ENCODE results near the gene TADA2B.

The TADA2B gene

DNA sequence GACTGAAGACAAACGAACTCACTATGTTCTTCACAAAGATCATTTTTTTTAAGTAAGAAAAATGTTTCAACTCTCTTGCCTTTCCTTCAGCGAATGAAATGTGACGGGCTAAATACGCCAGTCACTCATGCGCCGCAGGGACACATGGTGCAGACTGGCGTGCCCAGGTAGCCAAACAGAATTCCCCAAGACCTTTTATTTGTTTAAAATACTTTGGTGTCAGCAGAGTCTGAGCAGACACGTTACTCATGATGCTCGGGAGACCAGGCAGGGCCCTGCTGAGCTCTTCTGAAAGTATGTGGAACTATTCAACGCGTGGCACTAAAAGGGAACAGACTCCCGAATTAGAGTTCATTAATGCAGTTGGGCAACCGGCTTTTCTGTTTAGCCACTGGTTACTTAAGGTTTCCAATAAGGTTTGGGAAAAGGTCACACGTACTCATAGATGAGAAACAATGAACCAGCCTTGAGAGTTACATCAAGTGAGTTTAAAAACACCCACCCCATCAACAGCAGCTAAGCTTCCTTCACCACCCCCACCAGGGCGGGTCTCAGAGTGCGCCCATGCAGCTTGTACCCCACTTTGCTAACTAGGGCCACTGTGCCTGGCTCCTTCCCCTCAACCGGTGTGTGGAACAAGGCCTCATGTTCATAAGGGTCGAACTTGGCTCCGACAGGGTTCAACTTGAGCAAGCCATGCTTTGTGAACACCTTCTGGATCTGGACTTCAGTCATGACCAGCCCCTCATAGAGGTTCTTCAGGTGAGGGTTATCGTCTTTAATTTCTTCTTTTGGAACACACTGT, 17.4 kb downstream of the TADA2B start:
- peaks cover 49 to 79% (median 77%) of the 10 kb centered on the region in 3 donors for H3K36me3 ChIP-seq
- H3K27me3 ChIP-seq, result no peaks in the 10 kb centered on the region
- peaks cover 0 to 6% (median 0%) of the 10 kb centered on the region in 4 donors for H3K4me1 ChIP-seq
- intact Hi-C loops (cut with DNase I; ENCODE audit: low total_unique reads), result no loop called here
- H3K27ac ChIP-seq, result no peak overlapping the region
- H3K4me3 ChIP-seq, result no peak overlapping the region
- H3K9me3 ChIP-seq, result no peaks in the 10 kb centered on the region
- TF ChIP-seq, protein P1, sequence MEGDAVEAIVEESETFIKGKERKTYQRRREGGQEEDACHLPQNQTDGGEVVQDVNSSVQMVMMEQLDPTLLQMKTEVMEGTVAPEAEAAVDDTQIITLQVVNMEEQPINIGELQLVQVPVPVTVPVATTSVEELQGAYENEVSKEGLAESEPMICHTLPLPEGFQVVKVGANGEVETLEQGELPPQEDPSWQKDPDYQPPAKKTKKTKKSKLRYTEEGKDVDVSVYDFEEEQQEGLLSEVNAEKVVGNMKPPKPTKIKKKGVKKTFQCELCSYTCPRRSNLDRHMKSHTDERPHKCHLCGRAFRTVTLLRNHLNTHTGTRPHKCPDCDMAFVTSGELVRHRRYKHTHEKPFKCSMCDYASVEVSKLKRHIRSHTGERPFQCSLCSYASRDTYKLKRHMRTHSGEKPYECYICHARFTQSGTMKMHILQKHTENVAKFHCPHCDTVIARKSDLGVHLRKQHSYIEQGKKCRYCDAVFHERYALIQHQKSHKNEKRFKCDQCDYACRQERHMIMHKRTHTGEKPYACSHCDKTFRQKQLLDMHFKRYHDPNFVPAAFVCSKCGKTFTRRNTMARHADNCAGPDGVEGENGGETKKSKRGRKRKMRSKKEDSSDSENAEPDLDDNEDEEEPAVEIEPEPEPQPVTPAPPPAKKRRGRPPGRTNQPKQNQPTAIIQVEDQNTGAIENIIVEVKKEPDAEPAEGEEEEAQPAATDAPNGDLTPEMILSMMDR (IDR thresholded peaks at IDR 0.05), result no peak
- peak; percentile 11 to 31 for DNase-seq

DNA sequence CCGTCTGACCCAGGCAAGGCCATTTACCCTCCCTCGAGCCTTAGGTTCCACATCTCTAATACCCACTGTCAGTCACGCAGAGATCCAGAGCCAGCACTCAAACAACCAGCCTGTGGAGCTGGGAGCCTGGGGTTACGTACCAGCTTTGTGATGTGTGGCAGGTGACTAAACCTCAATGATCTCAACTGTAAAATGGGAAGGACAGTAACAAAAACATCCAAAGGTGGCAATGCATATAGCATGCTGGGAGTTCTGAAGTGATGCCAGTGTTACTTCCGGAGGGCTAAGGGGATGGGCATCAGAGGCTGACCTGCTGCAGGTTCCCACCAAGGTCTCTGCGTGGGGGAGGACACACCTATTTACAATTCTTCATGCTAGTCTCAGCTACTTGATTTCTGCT, 18.6 kb downstream of the TADA2B start:
- Histone ChIP-seq H3K9me3 (no peaks in the 10 kb centered on the region), H3K4me1 (peaks cover 0 to 19% (median 11%) of the 10 kb centered on the region in 4 donors), H3K4me3 (no peak overlapping the region), H3K27me3 (no peaks in the 10 kb centered on the region), H3K36me3 (peaks cover 40 to 67% (median 65%) of the 10 kb centered on the region in 3 donors), H3K27ac (no peak overlapping the region)
- TF ChIP-seq, protein P1 (IDR thresholded peaks at IDR 0.05), result no peak
- DNase-seq, result peak in 1 of 2 donors; percentile 21
- intact Hi-C loops (cut with DNase I; ENCODE audit: low total_unique reads), result no loop called here

GRCh38 chr4:7062816-7063215, 19.6 kb downstream of the TADA2B start:
- H3K4me3 ChIP-seq, result no peak overlapping the region
- H3K4me1 ChIP-seq, result peaks cover 0 to 23% (median 15%) of the 10 kb centered on the region in 4 donors
- TF ChIP-seq, protein P1 (IDR thresholded peaks at IDR 0.05), result no peak
- peaks cover 40 to 61% (median 60%) of the 10 kb centered on the region in 3 donors for H3K36me3 ChIP-seq
- intact Hi-C loops (cut with DNase I; ENCODE audit: low total_unique reads), result no loop called here
- H3K27ac ChIP-seq, result no peak overlapping the region
- DNase-seq, result no peak
- H3K27me3 ChIP-seq, result no peaks in the 10 kb centered on the region
- H3K9me3 ChIP-seq, result no peaks in the 10 kb centered on the region

- Histone ChIP-seq H3K4me3 (no peak overlapping the region), H3K36me3 (peaks cover 40 to 57% (median 57%) of the 10 kb centered on the region in 3 donors), H3K4me1 (peaks cover 0 to 23% (median 15%) of the 10 kb centered on the region in 4 donors), H3K27me3 (no peaks in the 10 kb centered on the region), H3K27ac (no peak overlapping the region), H3K9me3 (no peaks in the 10 kb centered on the region)
- intact Hi-C loops (cut with DNase I; ENCODE audit: low total_unique reads), result no loop called here
- TF ChIP-seq, protein P1 (IDR thresholded peaks at IDR 0.05), result no peak
- peak; percentile 13 to 51 for DNase-seq
These were observed 20.2 kb downstream of the TADA2B start for GRCh38 chr4:7063362-7063761.

GRCh38 chr4:7066006-7066405, 22.8 kb downstream of the TADA2B start:
- H3K4me1 ChIP-seq, result peaks cover 0 to 30% (median 23%) of the 10 kb centered on the region in 4 donors
- peak in 1 of 2 donors; percentile 4 for DNase-seq
- no peaks in the 10 kb centered on the region for H3K27me3 ChIP-seq
- intact Hi-C loops (cut with DNase I; ENCODE audit: low total_unique reads), result no loop called here
- peaks cover 21 to 34% (median 31%) of the 10 kb centered on the region in 3 donors for H3K36me3 ChIP-seq
- H3K4me3 ChIP-seq, result no peak overlapping the region
- no peaks in the 10 kb centered on the region for H3K9me3 ChIP-seq
- TF ChIP-seq, protein P1 (IDR thresholded peaks at IDR 0.05), result no peak
- no peak overlapping the region for H3K27ac ChIP-seq

Measured in tibial artery (tissue), 4 donors.